Measurements from ENCODE around the gene RNF114.
A peak's percentile ranks its signal among the peaks of the same experiment; 100 is the strongest.

Gene RNF114

GRCh38 chr20:49896204-49896603 is 40.0 kb upstream of the RNF114 start:
- no peaks in the 10 kb centered on the region for H3K27me3 ChIP-seq
- no peak for TF ChIP-seq CTCF (IDR thresholded peaks at IDR 0.05)
- H3K27ac ChIP-seq: no peak overlapping the region
- intact Hi-C loops (cut with DNase I; ENCODE audit: low total_unique reads): loop anchor here (10.0 kb wide), 1 partner anchor 81 kb away; the partner anchor contains the start of gene SLC9A8
- H3K4me1 ChIP-seq: peaks cover 0 to 17% (median 16%) of the 10 kb centered on the region in 4 donors
- H3K9me3 ChIP-seq: no peaks in the 10 kb centered on the region
- no peaks in the 10 kb centered on the region for H3K36me3 ChIP-seq
- peak in 1 of 2 donors; percentile 29 for DNase-seq
- H3K4me3 ChIP-seq: no peak overlapping the region

GRCh38 chr20:49899541-49900383 is 36.4 kb upstream of the RNF114 start:
- H3K9me3 ChIP-seq: no peaks in the 10 kb centered on the region
- intact Hi-C loops (cut with DNase I; ENCODE audit: low total_unique reads): loop anchor here (10.0 kb wide), 1 partner anchor 85 kb away; the partner anchor contains the start of gene SLC9A8
- peak in 1 of 2 donors; percentile 21 for DNase-seq
- no peak for TF ChIP-seq CTCF (IDR thresholded peaks at IDR 0.05)
- H3K36me3 ChIP-seq: peaks cover 6 to 10% (median 7%) of the 10 kb centered on the region in 3 donors
- H3K27me3 ChIP-seq: no peaks in the 10 kb centered on the region
- no peaks in the 10 kb centered on the region for H3K4me1 ChIP-seq
- no peak overlapping the region for H3K4me3 ChIP-seq
- no peak overlapping the region for H3K27ac ChIP-seq

GRCh38 chr20:49901588-49901987 is 34.6 kb upstream of the RNF114 start:
- no peak for TF ChIP-seq CTCF (IDR thresholded peaks at IDR 0.05)
- no peak overlapping the region for H3K4me3 ChIP-seq
- H3K4me1 ChIP-seq: no peaks in the 10 kb centered on the region
- DNase-seq: peak in 1 of 2 donors; percentile 58
- no peaks in the 10 kb centered on the region for H3K9me3 ChIP-seq
- peaks cover 24 to 28% (median 25%) of the 10 kb centered on the region in 3 donors for H3K36me3 ChIP-seq
- no peaks in the 10 kb centered on the region for H3K27me3 ChIP-seq
- intact Hi-C loops (cut with DNase I; ENCODE audit: low total_unique reads): no loop called here
- H3K27ac ChIP-seq: no peak overlapping the region

GRCh38 chr20:49904440-49905214 is 31.6 kb upstream of the RNF114 start:
- Histone ChIP-seq H3K4me1 (peaks cover 0 to 5% (median 0%) of the 10 kb centered on the region in 4 donors), H3K4me3 (no peak overlapping the region), H3K36me3 (peaks cover 32 to 58% (median 45%) of the 10 kb centered on the region in 3 donors), H3K27me3 (no peaks in the 10 kb centered on the region), H3K27ac (no peak overlapping the region), H3K9me3 (no peaks in the 10 kb centered on the region)
- intact Hi-C loops (cut with DNase I; ENCODE audit: low total_unique reads): no loop called here
- TF ChIP-seq CTCF (IDR thresholded peaks at IDR 0.05): no peak
- peak in 1 of 2 donors; percentile 25 for DNase-seq

GRCh38 chr20:49905415-49906091 is 30.6 kb upstream of the RNF114 start:
- Histone ChIP-seq H3K4me1 (peaks cover 0 to 11% (median 0%) of the 10 kb centered on the region in 4 donors), H3K36me3 (peaks cover 32 to 66% (median 45%) of the 10 kb centered on the region in 3 donors), H3K4me3 (no peak overlapping the region), H3K9me3 (no peaks in the 10 kb centered on the region), H3K27ac (no peak overlapping the region), H3K27me3 (no peaks in the 10 kb centered on the region)
- intact Hi-C loops (cut with DNase I; ENCODE audit: low total_unique reads): no loop called here
- peak in 1 of 2 donors; percentile 57 for DNase-seq
- no peak for TF ChIP-seq CTCF (IDR thresholded peaks at IDR 0.05)

All from tibial artery (tissue), 4 donors.